GM21367 (cell line): ENCODE results near the gene RNF39.

Experiments
- ATAC-seq: cut with Tn5 transposase; IDR thresholded peaks from one replicate; pipeline ENCODE4 v1.9.1; 2021; ENCODE audit not compliant: unreplicated experiment

Gene RNF39

DNA sequence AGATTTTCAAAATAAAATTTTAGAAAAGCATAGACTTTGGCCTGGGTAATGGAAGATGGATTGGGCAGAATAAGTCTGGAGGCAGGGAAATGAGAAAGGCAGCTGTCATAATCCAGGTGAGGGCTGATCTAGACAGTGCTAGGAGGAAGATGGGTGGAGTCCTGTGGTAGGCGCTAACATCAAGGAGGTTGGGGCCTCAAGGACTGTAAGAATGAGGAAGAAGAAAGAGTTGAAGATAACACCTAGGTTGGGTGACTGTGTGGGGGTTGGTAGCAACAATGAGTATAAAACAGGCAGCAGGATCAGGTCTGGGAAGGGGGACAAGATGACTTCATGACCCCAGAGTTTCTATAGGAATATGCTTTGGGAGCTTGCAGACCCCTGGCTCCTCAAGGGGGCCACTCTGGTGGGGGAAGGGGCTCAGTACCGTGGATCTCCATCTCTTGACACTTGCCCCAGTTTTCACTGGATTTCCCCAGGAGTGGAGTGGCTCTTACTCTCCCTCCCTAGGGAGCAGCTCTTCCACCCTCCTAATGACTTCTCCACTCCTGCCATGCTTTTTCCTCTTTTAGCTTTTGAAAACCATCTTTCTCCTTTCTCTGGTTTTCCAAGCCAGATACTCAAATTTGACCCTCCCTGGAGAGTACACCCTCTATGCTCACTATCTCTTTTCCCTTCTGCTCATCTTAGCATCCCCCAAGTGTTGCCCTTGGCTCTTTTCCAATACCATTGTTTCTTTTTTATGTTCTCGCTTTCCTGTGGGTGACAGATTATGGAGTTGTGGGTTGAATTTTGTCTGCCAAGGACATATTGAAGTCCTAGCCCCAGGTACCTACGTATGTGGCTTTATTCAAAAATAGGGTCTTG, 22.6 kb upstream of the RNF39 start:
- ATAC-seq, result no peak

DNA sequence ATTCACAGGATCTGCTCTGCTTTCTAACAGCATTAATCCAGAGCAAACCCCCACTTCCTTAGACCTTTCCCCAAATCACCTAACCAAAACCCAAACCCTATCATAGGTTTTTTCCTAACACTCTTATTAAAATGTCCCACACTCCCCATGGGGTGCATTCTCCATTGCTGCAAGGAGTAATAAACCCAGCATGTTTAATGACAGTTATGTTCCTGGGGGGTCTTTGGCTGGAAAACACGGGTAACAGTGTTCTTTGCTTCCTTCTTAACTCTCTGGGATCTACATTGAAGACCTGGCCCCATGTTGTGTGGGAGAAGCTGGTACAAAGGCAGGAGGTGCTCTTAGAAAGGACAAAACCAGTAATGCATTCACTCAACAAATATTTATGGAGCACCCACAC, 21.3 kb upstream of the RNF39 start:
- no peak for ATAC-seq

DNA sequence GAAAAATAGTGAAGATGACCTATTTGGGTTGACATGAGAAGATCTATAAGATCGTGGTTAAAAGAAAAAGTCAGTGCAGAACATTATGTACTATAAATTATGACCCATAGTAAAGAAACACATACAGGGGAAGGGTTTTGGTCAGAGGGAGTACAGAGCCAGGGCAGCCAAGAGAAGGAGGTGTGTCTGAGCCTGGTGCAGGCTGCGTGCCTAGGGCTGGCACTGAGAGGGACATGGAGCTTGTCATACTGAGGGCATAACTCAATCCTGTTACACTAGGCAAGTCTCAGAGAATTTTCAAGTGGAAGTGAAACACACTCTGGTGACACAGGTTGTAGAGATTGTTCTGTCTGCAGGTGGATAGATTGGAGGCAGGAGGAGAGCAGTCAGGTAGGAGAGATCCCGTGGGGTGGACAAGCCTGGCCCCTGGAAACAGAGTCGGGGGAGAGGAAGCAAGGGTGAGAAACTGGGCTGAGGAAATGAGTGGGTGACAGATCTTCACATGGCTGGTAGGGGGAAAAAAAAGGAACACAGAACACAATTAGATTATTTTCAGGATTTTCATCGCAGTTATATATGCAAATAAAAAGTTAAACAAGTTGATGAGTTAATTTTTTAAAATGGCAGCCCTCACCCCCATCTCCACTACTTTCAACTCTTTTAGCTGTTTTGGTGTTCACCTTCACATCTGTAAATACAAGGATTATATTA, 18.5 kb upstream of the RNF39 start:
- ATAC-seq, result no peak

DNA sequence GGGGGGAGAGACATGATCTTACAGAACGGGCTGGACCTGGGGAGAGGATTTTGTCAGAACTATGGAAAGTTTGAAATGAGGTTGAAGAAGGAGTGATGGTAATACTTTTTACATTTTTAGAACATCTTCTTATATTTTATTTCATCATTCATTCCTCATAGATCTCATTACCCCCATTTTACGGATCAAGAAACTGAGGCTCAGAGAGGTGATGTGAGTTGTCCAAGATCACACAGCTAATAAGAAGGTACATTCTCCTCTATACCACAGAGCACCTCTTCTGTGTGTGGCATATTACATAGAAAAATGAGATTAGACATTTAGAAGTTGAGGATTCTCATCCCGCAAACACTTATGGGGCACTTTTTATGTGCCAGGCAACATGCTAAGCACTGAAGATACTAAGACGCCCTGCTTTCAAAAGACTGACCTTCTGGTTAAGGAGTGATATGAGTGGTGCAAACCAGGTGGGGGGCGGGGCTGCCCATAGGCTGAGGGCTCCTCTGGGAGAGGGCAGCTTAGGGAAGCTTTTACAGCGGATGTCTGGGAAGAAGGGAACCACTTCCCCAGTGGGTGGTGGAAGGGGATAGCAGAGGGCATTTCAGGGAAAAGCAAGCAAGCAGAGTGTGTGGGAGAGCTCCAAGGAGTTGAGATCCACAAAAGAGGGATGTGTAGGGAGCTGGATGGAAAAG, 17.4 kb upstream of the RNF39 start:
- ATAC-seq, result no peak

DNA sequence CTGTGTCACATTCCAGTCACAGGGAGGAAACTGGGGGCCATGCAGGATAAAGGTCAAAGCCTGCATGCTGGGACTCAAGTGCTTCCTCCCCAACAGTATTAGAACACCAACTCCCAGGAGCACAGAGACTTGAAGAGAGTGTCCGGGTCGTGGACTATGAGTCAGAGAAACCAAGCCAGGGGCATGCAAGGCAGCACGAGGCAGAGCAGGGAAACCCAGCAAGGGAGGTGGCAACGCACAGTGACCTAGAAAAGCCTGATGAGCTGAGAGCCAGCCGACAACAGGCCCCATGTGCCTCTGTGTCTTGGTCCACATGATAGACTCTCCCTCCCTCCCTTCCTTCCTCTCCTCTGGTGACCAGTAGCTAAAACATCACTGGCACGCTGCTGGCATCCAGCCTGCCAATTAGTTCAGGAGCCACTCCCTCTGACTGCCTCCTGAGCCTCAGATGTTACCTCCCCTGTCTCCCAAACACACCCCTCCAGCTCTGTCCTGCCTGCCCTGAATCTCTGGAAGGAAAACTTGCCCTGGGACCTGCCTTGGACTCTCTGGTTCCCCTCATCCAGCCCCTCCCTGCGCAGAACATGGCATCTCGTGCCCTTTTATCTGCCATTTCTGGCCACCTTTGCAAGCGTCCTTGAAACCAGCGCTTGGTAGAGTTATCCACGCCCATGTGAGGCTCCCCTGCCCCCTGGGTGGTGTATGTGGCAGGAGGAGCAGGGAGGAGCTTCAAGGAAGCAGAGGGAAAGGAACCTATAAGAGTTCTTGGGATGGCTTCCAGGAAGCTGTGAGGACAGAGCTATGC, 16.2 kb upstream of the RNF39 start:
- ATAC-seq, result no peak

DNA sequence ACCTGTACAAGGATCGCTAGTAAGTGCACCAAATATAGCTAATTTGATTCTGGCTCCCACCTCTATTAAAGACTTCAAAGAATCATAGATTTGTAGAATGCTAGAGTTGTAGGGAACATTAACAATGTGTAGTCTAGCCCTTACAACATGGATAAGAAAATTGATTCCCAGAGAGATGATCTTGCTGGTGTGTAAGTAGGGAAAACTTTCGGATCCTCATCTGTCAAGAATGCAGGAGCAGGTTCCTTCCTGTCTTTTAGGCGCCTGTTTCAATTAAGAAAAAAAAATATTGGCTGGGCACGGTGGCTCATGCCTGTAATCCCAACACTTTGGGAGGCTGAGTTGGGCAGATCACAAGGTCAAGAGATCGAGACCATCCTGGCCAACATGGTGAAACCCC, 12.3 kb upstream of the RNF39 start:
- no peak for ATAC-seq

DNA sequence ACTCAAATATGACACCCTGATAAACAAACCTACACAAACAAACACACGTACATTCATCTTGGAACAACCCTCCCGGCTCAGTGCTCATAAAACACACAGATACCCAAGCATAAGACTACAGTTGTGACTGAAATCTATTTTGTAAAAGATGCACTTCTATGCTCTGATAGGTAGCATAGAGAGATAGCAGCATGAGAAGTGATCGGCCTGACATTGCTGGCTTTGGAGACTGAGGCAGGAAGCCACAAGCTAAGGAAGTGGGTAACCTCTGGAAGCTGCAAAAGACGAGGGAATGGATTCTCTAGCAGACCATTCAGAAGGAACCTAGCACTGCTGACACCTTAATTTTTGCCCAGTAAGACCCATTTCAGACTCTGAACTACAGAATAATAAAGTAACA, 1.6 kb upstream of the RNF39 start:
- ATAC-seq, result no peak

DNA sequence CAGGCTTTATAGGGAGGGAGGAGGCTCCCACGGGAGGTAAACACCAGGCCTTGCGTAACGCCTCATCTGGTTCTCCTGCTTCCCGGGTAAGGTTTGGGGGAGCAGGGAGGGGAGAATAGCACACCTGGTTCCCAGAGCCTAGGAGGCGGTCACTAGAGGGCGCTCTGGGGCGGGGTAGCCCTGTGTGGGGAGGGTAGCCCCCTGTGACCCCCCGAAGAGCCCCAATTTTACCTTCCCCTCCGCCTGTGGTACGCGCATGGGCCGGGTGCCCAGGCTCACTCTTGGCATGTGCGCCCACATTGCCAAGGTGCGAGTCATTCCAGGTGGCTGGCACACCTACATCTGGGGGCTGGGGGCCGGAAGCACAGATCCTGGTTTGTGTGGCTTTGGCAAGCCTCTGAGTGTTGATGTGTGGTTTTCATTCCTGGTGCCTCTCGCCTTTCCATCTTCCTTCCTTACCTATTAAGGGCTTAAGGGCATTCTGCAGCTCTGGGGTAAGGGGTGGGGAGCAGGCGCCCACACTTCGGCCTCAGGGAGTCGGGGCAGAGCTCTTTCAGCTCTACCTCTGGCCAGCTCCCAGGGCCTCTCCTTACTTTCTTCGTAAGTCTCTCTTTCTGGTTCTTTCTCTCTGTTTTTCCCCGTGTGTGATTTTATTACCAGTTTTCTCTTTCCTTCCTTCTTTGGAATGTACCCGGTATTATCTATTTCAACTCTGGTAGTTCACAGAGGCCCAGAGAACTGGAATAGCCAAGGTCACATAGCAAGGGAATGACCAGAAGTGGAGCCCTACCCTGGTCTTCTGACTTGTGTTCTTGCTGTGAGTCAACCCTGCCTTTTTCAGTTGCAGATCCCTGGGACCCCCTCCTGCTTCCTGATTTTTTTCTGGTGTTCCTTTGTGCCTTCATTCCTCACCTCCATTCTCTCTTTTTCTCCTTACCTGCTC, 492 bp upstream of the RNF39 start:
- ATAC-seq, result no peak

DNA sequence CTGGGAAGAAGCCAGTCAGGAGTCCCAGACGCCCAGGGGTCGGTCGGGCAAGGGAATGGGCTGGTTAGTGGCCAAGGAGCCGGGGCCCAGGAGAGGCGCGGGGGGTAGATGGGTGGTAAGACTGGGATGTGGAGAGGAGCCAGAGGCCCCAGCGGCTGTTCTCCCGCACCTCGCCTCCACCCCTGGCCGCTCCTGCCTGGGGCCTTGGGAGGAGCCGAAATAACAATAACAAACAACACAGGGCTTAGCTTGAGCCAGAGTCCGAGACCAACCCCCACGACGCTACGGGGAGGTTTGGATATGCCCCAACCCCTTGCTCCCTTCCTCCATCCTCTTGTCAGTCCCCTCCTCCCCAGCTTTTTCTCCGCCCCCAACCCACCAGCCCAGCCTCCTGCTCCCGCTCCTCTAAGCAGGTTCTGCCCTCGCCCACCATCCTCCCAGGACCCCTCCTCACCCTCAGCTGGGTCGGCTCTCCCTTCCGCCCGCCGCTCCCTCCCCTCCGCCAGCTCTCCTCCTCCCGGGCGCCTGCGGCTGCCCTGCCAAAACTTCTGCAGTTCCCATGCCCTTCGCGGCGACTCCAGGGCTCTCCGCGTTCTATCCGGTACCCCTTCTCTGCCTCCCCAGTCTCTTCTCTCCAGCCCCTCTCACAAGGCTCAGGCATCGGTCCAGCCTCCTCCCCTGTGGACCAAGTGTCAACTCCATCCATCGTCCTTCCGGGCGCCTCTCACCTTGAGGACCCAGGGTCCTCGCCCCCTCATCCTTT, 1.1 kb downstream of the RNF39 start:
- ATAC-seq, result no peak

DNA sequence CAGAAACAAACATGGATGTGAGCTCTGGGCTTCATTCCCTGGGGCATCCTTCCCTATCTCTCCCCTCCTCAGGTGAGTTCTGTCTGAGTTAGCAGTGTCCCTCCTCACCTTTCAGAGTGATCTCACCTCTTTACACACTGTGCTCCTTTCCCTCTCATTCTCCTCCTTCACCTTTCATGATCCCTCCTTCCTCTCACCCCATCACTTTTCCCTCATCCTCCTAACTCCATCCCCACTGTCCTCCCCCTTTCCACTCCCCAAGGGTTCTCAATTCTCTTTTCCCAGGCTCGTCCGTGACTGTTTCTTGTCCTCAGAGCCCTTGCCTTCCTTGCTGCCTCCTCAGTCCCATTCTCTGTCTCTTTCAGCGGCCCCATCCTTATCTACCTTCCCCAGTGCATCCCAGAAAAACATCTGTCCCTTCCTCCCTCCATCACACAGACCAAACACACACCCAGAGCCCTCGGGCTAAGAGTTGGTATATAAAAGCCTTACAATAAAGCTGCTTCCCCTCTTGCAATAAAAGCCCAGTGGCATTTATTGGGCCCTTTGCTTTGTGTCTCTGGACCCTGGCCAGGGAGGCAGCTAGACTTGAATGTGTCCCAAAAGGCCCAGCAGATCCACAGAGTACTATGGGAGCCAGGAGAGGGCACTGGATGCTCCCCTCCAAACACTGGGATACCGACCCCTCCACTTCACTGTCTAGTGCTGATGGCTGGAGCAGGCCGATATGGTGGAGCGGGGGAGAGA, 1.9 kb downstream of the RNF39 start:
- ATAC-seq, result no peak

DNA sequence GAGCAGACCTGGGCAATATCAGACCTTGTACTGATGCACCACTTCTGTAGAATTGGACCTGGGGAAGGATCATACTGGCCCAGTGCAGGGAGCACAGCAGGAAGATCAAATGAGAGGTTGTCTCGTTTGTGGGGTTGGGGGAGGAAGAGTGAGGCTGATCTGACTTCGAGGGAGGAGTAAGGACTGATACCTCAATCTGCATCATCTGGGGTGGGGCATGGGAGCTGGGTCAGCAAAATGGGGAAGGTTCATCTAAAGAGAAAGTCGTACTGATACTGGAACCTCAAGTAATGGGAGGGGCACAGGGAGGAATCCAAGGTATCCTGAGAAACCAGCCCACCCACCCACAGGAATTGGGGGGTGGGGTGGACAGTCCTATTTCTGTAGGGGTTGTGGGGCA, 3.7 kb downstream of the RNF39 start:
- ATAC-seq, result no peak

DNA sequence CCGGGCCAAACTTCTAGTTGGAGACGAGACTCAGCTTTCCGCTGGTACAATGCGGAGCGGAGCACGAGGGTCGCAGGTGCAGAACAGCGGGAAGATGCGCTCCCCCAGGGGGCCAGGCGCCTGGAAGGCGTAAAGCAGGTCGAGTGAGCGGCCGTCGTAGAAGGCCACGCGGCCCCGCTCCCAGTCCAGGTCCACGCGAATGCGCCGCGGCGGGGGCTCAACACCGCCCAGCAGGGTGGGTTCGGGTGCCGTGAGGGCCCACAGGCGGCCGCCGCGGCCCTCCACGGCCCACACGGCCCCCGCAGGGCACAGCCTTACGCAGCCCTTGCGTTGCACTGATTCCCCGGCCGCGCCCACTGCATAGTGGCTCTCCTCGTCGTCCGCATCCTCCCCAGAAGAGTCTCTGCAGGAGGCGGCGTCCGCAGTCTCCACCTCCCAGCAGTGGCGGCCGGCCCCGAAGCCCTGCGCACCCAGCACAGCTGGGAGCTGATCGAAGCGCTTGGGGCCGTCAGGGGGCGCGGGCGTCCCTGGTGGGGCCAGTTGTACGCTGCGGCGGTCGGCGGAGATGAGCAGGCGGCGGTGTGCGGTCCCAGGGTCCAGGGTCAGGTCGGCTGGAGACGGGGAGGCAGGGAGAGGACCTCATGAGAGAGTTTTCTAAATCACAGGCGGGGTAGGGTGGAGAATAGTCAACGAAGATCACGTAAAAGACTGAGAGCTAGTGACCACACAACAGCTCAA, 4.3 kb downstream of the RNF39 start:
- no peak for ATAC-seq

DNA sequence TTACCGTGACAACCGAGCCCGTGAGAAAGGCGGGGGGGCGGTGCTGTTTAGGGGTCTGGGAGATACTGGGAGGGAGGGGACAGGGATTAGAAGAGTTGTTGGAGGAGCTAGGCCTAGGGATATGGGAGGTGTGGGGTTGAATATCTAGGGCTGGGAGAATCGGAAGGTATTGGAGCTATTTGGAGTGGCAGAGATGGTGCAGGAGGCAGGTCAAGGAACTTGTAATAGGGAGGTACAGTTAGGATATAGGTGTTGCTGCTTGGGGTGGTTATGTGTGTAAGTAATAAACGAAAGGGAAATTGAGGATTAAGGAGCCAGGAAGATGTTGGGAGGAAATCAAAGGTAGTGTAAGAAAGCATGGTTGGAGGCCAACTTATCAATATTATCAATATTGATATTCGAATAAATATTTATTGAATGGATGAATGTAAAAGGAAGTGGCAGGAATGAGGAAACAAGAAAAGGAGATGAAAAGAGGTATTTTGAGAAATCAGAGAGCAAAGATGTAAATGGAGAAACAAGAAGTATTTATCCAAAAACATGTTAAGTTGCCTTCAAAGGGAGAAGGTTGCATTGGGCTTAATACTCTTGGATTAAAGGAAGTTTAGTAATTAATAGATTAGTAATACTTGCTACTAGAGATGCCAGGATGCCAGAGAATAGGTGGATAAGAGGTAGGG, 8.0 kb downstream of the RNF39 start:
- no peak for ATAC-seq

DNA sequence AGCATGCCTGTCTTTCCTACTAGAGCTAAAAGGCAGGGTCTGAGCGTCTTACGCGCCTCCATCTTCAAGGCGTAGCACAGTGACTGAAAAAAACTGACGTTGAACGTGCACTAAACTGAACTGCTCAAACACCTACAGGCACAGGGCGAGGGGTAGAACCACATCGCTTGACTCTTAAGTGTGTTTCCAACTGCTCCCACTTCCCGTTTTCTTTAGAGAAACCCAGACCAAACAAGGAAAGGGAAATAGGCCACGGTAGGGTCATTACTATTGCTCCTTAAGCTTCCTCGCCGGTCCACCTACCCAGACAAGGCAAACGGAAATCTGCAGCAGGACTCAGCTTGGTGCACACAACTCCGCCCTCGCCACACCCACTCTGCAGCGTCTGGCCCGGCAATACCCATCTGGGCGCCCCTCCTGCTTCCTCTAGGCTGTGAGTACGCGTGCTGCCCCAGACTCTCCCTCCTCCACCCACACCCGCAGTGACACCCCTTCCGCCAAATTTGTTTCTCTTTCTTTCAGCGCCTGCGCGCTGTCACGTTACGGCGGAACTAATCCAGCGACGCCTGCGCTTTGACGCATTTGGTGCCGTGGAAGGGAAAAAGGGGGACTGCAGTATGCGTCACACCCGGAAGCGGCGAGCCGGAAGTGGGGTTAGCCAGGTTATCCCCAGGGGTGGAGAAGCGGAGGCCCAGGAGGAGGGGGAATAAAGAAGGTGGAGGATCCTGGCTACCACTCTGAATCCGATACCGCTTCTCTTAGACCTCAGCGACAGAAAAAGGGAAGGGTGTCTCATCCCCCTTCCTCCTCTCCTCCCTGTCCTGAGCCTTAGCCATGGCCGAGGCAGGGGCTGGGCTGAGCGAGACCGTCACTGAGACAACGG, 8.8 kb downstream of the RNF39 start, which contains the start of gene PPP1R11:
Gene PPP1R11, plus strand, starts transcription at position 622 of the 883 bp plus-strand sequence. Its CDS starts 213 bp downstream, at position 835.
- peak; percentile 87 for ATAC-seq

DNA sequence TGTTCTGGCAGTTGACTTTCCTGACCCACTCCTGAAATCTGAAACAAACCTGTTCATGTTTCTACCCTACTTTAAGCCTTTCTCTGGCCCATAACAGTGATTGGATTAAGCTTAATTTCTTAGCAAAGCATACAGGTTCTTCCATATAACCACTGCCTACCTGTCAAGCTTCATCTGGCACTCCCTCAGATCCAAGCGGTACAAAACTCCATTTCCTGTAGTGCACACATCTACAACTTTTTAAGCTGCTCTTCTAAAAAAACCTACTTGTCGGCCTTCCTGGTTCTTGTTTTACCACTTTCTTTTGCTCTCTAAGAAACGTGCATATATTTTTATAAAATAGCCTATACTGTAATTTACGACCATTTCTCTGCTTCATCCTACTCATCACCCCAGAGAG, 9.5 kb downstream of the RNF39 start:
- no peak for ATAC-seq

DNA sequence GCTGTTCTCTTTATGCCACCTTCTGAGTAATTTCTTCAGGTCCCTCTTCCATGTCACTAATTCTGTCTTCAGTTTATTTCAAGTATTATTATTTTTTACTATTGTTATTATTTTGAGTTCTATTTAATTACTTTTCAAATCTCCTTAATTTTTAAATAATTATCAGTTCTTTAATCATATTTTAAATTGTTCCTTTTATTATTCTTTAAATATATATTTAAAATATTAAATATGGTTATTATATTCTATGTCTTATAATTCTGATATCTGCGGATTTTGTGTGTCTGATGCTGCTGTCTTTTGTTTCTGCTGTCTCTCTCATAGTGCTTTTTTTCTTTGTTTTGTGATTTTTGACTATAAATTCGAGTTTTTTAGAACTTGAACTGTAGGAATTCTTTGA, 12.3 kb downstream of the RNF39 start:
- ATAC-seq, result no peak
